PC-3 (cell line): ENCODE results near the gene VPS50. TPM values are rescaled to one million over a fixed set of nuclear protein-coding genes. Genes with fewer than 3 reads are reported as not detected.

Experiments
- ATAC-seq: fragments of 200-7000 bp; cut with Tn5 transposase; 2 replicates; pipeline ENCODE4 v1.9.1; 2020; ENCODE audit warnings: mild to moderate bottlenecking, moderate library complexity
- BruUV-seq: library from RNA; stranded (reverse); fragments of 400-500 nt; replicated peaks from 2 replicates; lab custom pipeline; 2021; lab: Mats Ljungman, UMichigan
- CTCF ChIA-PET: fragments of 300-600 bp; sonication (Branson Sonifier 250); formaldehyde crosslinking; loops from one replicate; lab custom pipeline; 2022; ENCODE audit warnings: antibody characterized with exemption; lab: Charles Lee
- POLR2A ChIA-PET: fragments of 300-600 bp; sonication (Branson Sonifier 250); formaldehyde crosslinking; loops from one replicate; lab custom pipeline; 2022; ENCODE audit warnings: antibody characterized with exemption; ENCODE audit not compliant: unreplicated experiment; lab: Charles Lee
- DNase-seq: peaks from one replicate; pipeline ENCODE4 v3.0.0-alpha.2; 2015
- H2AFZ ChIP-seq: fragments of 300-600 bp; sonication (generic); 2 replicates; pipeline ENCODE4 v1.6.0; 2016; ENCODE audit warnings: antibody characterized with exemption, low read length
- H3F3A ChIP-seq: fragments of 300-600 bp; sonication (generic); one replicate; pipeline ENCODE4 v1.6.0; 2017; ENCODE audit warnings: antibody characterized with exemption, low read length, control low read depth, mild to moderate bottlenecking; ENCODE audit not compliant: unreplicated experiment
- H3K27ac ChIP-seq: fragments of 300-600 bp; sonication (generic); 2 replicates; pipeline ENCODE4 v1.5.1; 2016; ENCODE audit warnings: mild to moderate bottlenecking, low read length
- H3K27me3 ChIP-seq: fragments of 300-600 bp; sonication (generic); 2 replicates; pipeline ENCODE4 v1.6.1; 2016; ENCODE audit warnings: low read length, mixed read lengths
- H3K36me3 ChIP-seq: fragments of 300-600 bp; sonication (generic); 2 replicates; pipeline ENCODE4 v1.6.1; 2016; ENCODE audit warnings: low read depth, mixed run types, low read length, mixed read lengths
- H3K4me1 ChIP-seq: fragments of 300-600 bp; sonication (generic); 2 replicates; pipeline ENCODE4 v1.5.1; 2016; ENCODE audit warnings: low read length; ENCODE audit not compliant: insufficient read depth
- H3K4me2 ChIP-seq: fragments of 300-600 bp; sonication (generic); 2 replicates; pipeline ENCODE4 v1.6.0; 2016; ENCODE audit warnings: low read length
- H3K4me3 ChIP-seq: fragments of 300-600 bp; sonication (generic); 2 replicates; pipeline ENCODE4 v1.5.1; 2016; ENCODE audit warnings: mild to moderate bottlenecking, low read length, mixed read lengths
- H3K79me2 ChIP-seq: fragments of 300-600 bp; sonication (generic); 2 replicates; pipeline ENCODE4 v1.6.1; 2017; ENCODE audit warnings: low read length, mixed read lengths
- H3K9ac ChIP-seq: fragments of 300-600 bp; sonication (generic); 2 replicates; pipeline ENCODE4 v1.6.0; 2016; ENCODE audit warnings: mild to moderate bottlenecking, low read length
- H3K9me2 ChIP-seq: fragments of 300-600 bp; sonication (generic); replicated peaks from 2 replicates; pipeline ENCODE4 v1.6.1; 2016; ENCODE audit warnings: mixed run types, low read length, mixed read lengths
- H3K9me3 ChIP-seq: fragments of 300-600 bp; sonication (generic); 2 replicates; pipeline ENCODE4 v1.6.1; 2016; ENCODE audit warnings: low read length, mixed read lengths
- H4K20me1 ChIP-seq: fragments of 300-600 bp; sonication (generic); 2 replicates; pipeline ENCODE4 v1.6.1; 2016; ENCODE audit warnings: low read length, mixed read lengths
- CTCF ChIP-seq: fragments of 300-600 bp; sonication (generic); conservative IDR thresholded peaks from 2 replicates; pipeline ENCODE4 v1.5.1; 2017; ENCODE audit warnings: antibody characterized with exemption, low read depth, mild to moderate bottlenecking, low read length
- EZH2 ChIP-seq: fragments of 300-600 bp; sonication (generic); IDR thresholded peaks from one replicate; pipeline ENCODE4 v1.6.1; 2017; ENCODE audit warnings: antibody characterized with exemption, mild to moderate bottlenecking, low read length; ENCODE audit not compliant: unreplicated experiment
- EZH2phosphoT487 ChIP-seq: fragments of 300-600 bp; sonication (generic); IDR thresholded peaks from 2 replicates; pipeline ENCODE4 v1.6.1; 2018; ENCODE audit warnings: mild to moderate bottlenecking, antibody characterized with exemption, low read length, borderline replicate concordance
- intact Hi-C: fragments of 100-400 bp; cut with micrococcal nuclease; formaldehyde crosslinking; loops from 2 replicates; pipeline ENCODE4 v1.9.0; 2023
- total RNA-seq: library from RNA; depleted of rRNA; stranded (reverse); fragments of >200 nt; gene quantifications from 2 replicates; pipeline ENCODE4 v1.2.3, GENCODE V29; 2014

The VPS50 gene
- total RNA-seq, 1 experiment from 2014 or later, result 16.7 TPM

- intact Hi-C loops, result no loop called here
Observed at GRCh38 chr7:93352881-93353280, 120.7 kb downstream of the VPS50 start.

GRCh38 chr7:93354815-93355214 lies 122.6 kb downstream of the VPS50 start:
- no peaks in the 10 kb centered on the region for H3K27me3 ChIP-seq
- no peaks in the 10 kb centered on the region for H3K36me3 ChIP-seq
- intact Hi-C loops, result loop anchor here (2.0 kb wide), 1 partner anchor 16 kb away; no protein-coding TSS in a partner anchor
- no peaks in the 10 kb centered on the region for H3K4me1 ChIP-seq
- no peak for DNase-seq
- H3K9me2 ChIP-seq, result no peaks in the 10 kb centered on the region
- no TSS peak for BruUV-seq
- H3K4me2 ChIP-seq, result no peak overlapping the region
- H3K4me3 ChIP-seq, result no peak overlapping the region
- TF ChIP-seq CTCF (no peak), EZH2phosphoT487 (no peak), EZH2 (no peak)
- H3K79me2 ChIP-seq, result no peaks in the 10 kb centered on the region
- H3K27ac ChIP-seq, result no peak overlapping the region
- H3K9ac ChIP-seq, result no peak overlapping the region
- ChIA-PET POLR2A (no interaction called here), CTCF (interaction anchor here (0.6 kb wide), 1 partner anchor 260 kb away, joined by 3 read pairs; no protein-coding TSS in a partner anchor)
- no peaks in the 10 kb centered on the region for H4K20me1 ChIP-seq
- ATAC-seq, result no peak
- H3K9me3 ChIP-seq, result no peaks in the 10 kb centered on the region
- H3F3A ChIP-seq, result no peaks in the 10 kb centered on the region
- no peak overlapping the region for H2AFZ ChIP-seq

More at GRCh38 chr7:93352881-93353280, 120.7 kb downstream of the VPS50 start:
- Histone ChIP-seq H3K9me2 (no peaks in the 10 kb centered on the region), H3K4me2 (no peak overlapping the region), H3K9me3 (no peaks in the 10 kb centered on the region), H3K36me3 (no peaks in the 10 kb centered on the region), H3K4me1 (no peaks in the 10 kb centered on the region), H3F3A (no peaks in the 10 kb centered on the region), H3K27me3 (no peaks in the 10 kb centered on the region), H3K79me2 (no peaks in the 10 kb centered on the region), H3K27ac (no peak overlapping the region), H3K9ac (no peak overlapping the region), H3K4me3 (no peak overlapping the region), H4K20me1 (no peaks in the 10 kb centered on the region), H2AFZ (no peak overlapping the region)
- no peak for DNase-seq
- no TSS peak for BruUV-seq
- ChIA-PET CTCF (no interaction called here), POLR2A (no interaction called here)
- no peak for ATAC-seq
- TF ChIP-seq EZH2phosphoT487 (no peak), CTCF (no peak), EZH2 (no peak)

DNA sequence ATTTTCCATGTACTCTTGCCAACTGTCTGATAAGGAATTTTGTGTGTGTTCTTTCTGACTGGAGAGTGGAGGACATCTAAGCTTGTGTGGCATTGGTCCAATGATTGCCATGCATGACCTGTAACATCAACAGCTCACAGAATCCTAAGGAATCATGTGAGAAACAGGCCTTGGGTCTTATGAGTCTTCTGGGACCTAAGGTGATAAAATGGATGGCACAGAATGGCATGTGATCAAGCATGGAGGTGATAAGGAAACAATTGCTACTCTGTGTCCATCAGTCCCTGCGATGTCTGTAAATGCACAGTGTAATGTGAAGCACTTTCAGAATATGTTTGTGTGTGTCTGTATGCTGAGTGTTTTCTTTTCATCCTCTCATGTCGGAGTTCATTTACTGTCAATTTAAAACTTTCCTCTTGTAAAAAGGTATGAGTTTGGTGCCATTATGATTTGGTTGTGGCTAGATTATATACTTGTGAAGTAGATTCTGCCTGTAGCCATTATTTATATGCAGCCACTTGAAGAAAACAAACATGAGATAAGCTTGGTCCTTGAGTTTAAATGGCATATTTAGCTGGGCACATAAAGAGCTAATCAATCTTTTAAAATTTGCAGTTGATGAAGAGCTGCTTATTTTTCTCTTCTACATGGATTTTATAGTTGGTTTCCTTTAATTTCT lies 127.5 kb downstream of the VPS50 start:
- Histone ChIP-seq H3K9ac (no peak overlapping the region), H3K79me2 (no peaks in the 10 kb centered on the region), H3K36me3 (no peaks in the 10 kb centered on the region), H4K20me1 (no peaks in the 10 kb centered on the region), H3K4me2 (no peak overlapping the region), H3K9me3 (no peaks in the 10 kb centered on the region), H3K4me3 (no peak overlapping the region), H2AFZ (no peak overlapping the region), H3K27ac (no peak overlapping the region), H3K9me2 (no peaks in the 10 kb centered on the region), H3K27me3 (no peaks in the 10 kb centered on the region), H3F3A (no peaks in the 10 kb centered on the region), H3K4me1 (no peaks in the 10 kb centered on the region)
- ChIA-PET POLR2A (no interaction called here), CTCF (no interaction called here)
- intact Hi-C loops, result no loop called here
- TF ChIP-seq EZH2, result no peak
- no TSS peak for BruUV-seq
- DNase-seq (no peak), ATAC-seq (no peak)
